WTC11 (cell line): Measurements from ENCODE around the gene STK17A. TPM values are rescaled to one million over a fixed set of nuclear protein-coding genes. Genes with fewer than 3 reads are reported as not detected.

Experiments
- ATAC-seq: fragments of 200-7000 bp; cut with Tn5 transposase; 2 replicates; pipeline ENCODE4 v1.10.0; 2021; ENCODE audit warnings: mild to moderate bottlenecking, moderate library complexity
- CTCF ChIA-PET: fragments of 300-600 bp; sonication (Branson Sonifier 250); formaldehyde crosslinking; loops from one replicate; lab custom pipeline; 2021; ENCODE audit warnings: antibody characterized with exemption; lab: Charles Lee
- POLR2A ChIA-PET: fragments of 350-600 bp; sonication (Branson Sonifier 250); formaldehyde crosslinking; loops from one replicate; lab custom pipeline; 2021; ENCODE audit warnings: antibody characterized with exemption; lab: Charles Lee
- DNase-seq: peaks from one replicate; pipeline ENCODE4 v3.0.0; 2021; ENCODE audit warnings: low spot score
- H3K27ac Mint-ChIP-seq: 2 replicates; pipeline ENCODE4 v1.8.0; 2021; ENCODE audit warnings: mixed read lengths
- H3K27me3 Mint-ChIP-seq: 2 replicates; pipeline ENCODE4 v1.8.0; 2021; ENCODE audit warnings: low read depth, mild to moderate bottlenecking, moderate library complexity, mixed read lengths
- H3K36me3 Mint-ChIP-seq: 2 replicates; pipeline ENCODE4 v1.8.0; 2021; ENCODE audit warnings: mixed read lengths
- H3K4me1 Mint-ChIP-seq: 2 replicates; pipeline ENCODE4 v1.8.0; 2022; ENCODE audit warnings: mixed read lengths
- H3K4me3 Mint-ChIP-seq: 2 replicates; pipeline ENCODE4 v1.8.0; 2021; ENCODE audit warnings: mild to moderate bottlenecking, moderate library complexity, mixed read lengths
- H3K9me3 Mint-ChIP-seq: 2 replicates; pipeline ENCODE4 v1.8.0; 2021; ENCODE audit warnings: mixed read lengths
- CREM ChIP-seq: sonication (generic); formaldehyde crosslinking; IDR thresholded peaks from 2 replicates; pipeline ENCODE4 v1.8.1; 2022; ENCODE audit warnings: mild to moderate bottlenecking, missing genetic modification reagents, moderate library complexity
- ETV6 ChIP-seq: sonication (generic); formaldehyde crosslinking; IDR thresholded peaks from 2 replicates; pipeline ENCODE4 v1.8.1; 2022; ENCODE audit warnings: mild to moderate bottlenecking, missing genetic modification reagents
- FOXK1 ChIP-seq: sonication (generic); formaldehyde crosslinking; IDR thresholded peaks from 2 replicates; pipeline ENCODE4 v1.8.0; 2022; ENCODE audit warnings: mild to moderate bottlenecking, moderate library complexity, missing genetic modification reagents
- FOXP4 ChIP-seq: sonication (generic); formaldehyde crosslinking; IDR thresholded peaks from 2 replicates; pipeline ENCODE4 v1.8.0; 2022; ENCODE audit warnings: mild to moderate bottlenecking, missing genetic modification reagents
- GABPB1 ChIP-seq: sonication (generic); formaldehyde crosslinking; IDR thresholded peaks from 2 replicates; pipeline ENCODE4 v1.8.1; 2023; ENCODE audit warnings: mild to moderate bottlenecking, missing genetic modification reagents
- GRHL2 ChIP-seq: fragments of 250-450 bp; sonication (Bioruptor Pico); IDR thresholded peaks from 2 replicates; pipeline ENCODE4 v1.8.0; 2022; ENCODE audit warnings: mild to moderate bottlenecking, moderate library complexity; ENCODE audit not compliant: insufficient replicate concordance, severe bottlenecking
- HMGA2 ChIP-seq: fragments of 250-450 bp; sonication (Bioruptor Pico); IDR thresholded peaks from 2 replicates; pipeline ENCODE4 v1.4.0; 2021; ENCODE audit warnings: mild to moderate bottlenecking, moderate library complexity
- JAZF1 ChIP-seq: fragments of 250-450 bp; sonication (Bioruptor Pico); IDR thresholded peaks from 2 replicates; pipeline ENCODE4 v1.9.0; 2021; ENCODE audit warnings: moderate library complexity, mild to moderate bottlenecking, inconsistent platforms
- MLX ChIP-seq: sonication (generic); formaldehyde crosslinking; IDR thresholded peaks from 2 replicates; pipeline ENCODE4 v1.8.1; 2023; ENCODE audit warnings: mild to moderate bottlenecking, missing genetic modification reagents, moderate library complexity
- MYBL2 ChIP-seq: sonication (generic); formaldehyde crosslinking; IDR thresholded peaks from 2 replicates; pipeline ENCODE4 v1.8.1; 2023; ENCODE audit warnings: mild to moderate bottlenecking, moderate library complexity, missing genetic modification reagents
- NFATC4 ChIP-seq: fragments of 250-450 bp; sonication (Bioruptor Pico); IDR thresholded peaks from 2 replicates; pipeline ENCODE4 v1.9.0; 2021; ENCODE audit warnings: mild to moderate bottlenecking
- SMAD4 ChIP-seq: sonication (generic); formaldehyde crosslinking; IDR thresholded peaks from 2 replicates; pipeline ENCODE4 v1.8.0; 2022; ENCODE audit warnings: mild to moderate bottlenecking, missing genetic modification reagents
- TCF7 ChIP-seq: sonication (generic); formaldehyde crosslinking; IDR thresholded peaks from 2 replicates; pipeline ENCODE4 v1.8.0; 2022; ENCODE audit warnings: mild to moderate bottlenecking, low read depth, missing genetic modification reagents, moderate library complexity
- USF2 ChIP-seq: sonication (generic); formaldehyde crosslinking; IDR thresholded peaks from 2 replicates; pipeline ENCODE4 v1.8.1; 2023; ENCODE audit warnings: mild to moderate bottlenecking, missing genetic modification reagents, moderate library complexity
- ZMAT4 ChIP-seq: fragments of 250-450 bp; sonication (Bioruptor Pico); IDR thresholded peaks from 2 replicates; pipeline ENCODE4 v1.9.0; 2021; ENCODE audit warnings: mild to moderate bottlenecking
- ZNF121 ChIP-seq: sonication (generic); formaldehyde crosslinking; IDR thresholded peaks from 2 replicates; pipeline ENCODE4 v1.8.0; 2023; ENCODE audit warnings: missing genetic modification reagents
- ZNF219 ChIP-seq: sonication (generic); formaldehyde crosslinking; IDR thresholded peaks from 2 replicates; pipeline ENCODE4 v1.8.0; 2023; ENCODE audit warnings: missing genetic modification reagents, mild to moderate bottlenecking, borderline replicate concordance
- ZNF232 ChIP-seq: sonication (generic); formaldehyde crosslinking; IDR thresholded peaks from 2 replicates; pipeline ENCODE4 v1.8.0; 2022; ENCODE audit warnings: mild to moderate bottlenecking, missing genetic modification reagents
- ZNF423 ChIP-seq: fragments of 250-450 bp; sonication (Bioruptor Pico); IDR thresholded peaks from 2 replicates; pipeline ENCODE4 v2.1.2; 2022; ENCODE audit warnings: mild to moderate bottlenecking, moderate library complexity
- ZNF512 ChIP-seq: sonication (generic); formaldehyde crosslinking; IDR thresholded peaks from 2 replicates; pipeline ENCODE4 v1.8.1; 2022; ENCODE audit warnings: missing genetic modification reagents, borderline replicate concordance
- ZNF532 ChIP-seq: fragments of 250-450 bp; sonication (Bioruptor Pico); IDR thresholded peaks from 2 replicates; pipeline ENCODE4 v1.9.0; 2021; ENCODE audit warnings: mild to moderate bottlenecking, borderline replicate concordance
- ZNF671 ChIP-seq: fragments of 250-450 bp; sonication (Bioruptor Pico); IDR thresholded peaks from 2 replicates; pipeline ENCODE4 v1.8.0; 2021; ENCODE audit warnings: mild to moderate bottlenecking
- ZSCAN18 ChIP-seq: fragments of 250-450 bp; sonication (Bioruptor Pico); IDR thresholded peaks from 2 replicates; pipeline ENCODE4 v2.1.2; 2022; ENCODE audit warnings: mild to moderate bottlenecking, moderate library complexity
- total RNA-seq: library from RNA; stranded (reverse); gene quantifications from 3 replicates; pipeline ENCODE4 v1.2.3, GENCODE V29; 2021

Gene STK17A
- total RNA-seq, 1 experiment from 2014 or later, result 17.6 TPM

GRCh38 chr7:43577485-43577951 is 5.4 kb upstream of the STK17A start:
- Mint-ChIP-seq H3K27me3 (no peaks in the 10 kb centered on the region), H3K27ac (peak overlapping the region; percentile 37; the same call in 1 of the 2 replicates), H3K4me1 (peaks cover 22% of the 10 kb centered on the region), H3K9me3 (peaks cover 22% of the 10 kb centered on the region), H3K4me3 (no peak overlapping the region), H3K36me3 (peaks cover 21% of the 10 kb centered on the region)
- POLR2A ChIA-PET, result no interaction called here
- ATAC-seq, result peak; percentile 79
- TF ChIP-seq ZNF121 (no peak), GABPB1 (CRISPR knock-in tag) (no peak), MYBL2 (CRISPR knock-in tag) (no peak)
- DNase-seq, result peak; percentile 31
- CTCF ChIA-PET, result no interaction called here

GRCh38 chr7:43583424-43584194 is 701 bp downstream of the STK17A start:
- CTCF ChIA-PET, result interaction anchor here (0.6 to 4.2 kb wide), 88 partner anchors 8 to 652 kb away, joined by 3 to 95 read pairs (median 8); partner anchors contain the start of genes BLVRA, COA1, MRPL32 and PSMA2
- POLR2A ChIA-PET, result interaction anchor here (1.0 to 1.5 kb wide), 5 partner anchors 86 to 286 kb away, joined by 5 to 7 read pairs (median 6); partner anchors contain the start of genes COA1 and MRPS24
- H3K36me3 Mint-ChIP-seq, result peaks cover 9% of the 10 kb centered on the region
- peaks cover 38% of the 10 kb centered on the region for H3K4me1 Mint-ChIP-seq
- peaks cover 10% of the 10 kb centered on the region for H3K9me3 Mint-ChIP-seq
- H3K4me3 Mint-ChIP-seq, result peak overlapping the region; percentile 85
- H3K27me3 Mint-ChIP-seq, result peaks cover 8% of the 10 kb centered on the region
- ATAC-seq (no peak), DNase-seq (peak; percentile 53)
- no peak overlapping the region for H3K27ac Mint-ChIP-seq
- TF ChIP-seq MYBL2 (CRISPR knock-in tag) (0 out of 2 replicates have a peak, but pooled peaks have one; percentile 13), HMGA2 (CRISPR knock-in tag) (no peak), TCF7 (0 out of 2 replicates have a peak, but pooled peaks have one; percentile 59), USF2 (CRISPR knock-in tag) (no peak), ETV6 (CRISPR knock-in tag) (no peak; the same call in 1 of the 2 replicates), ZNF232 (CRISPR knock-in tag) (no peak), ZNF512 (no peak), ZNF671 (CRISPR knock-in tag) (no peak), ZNF423 (no peak), ZNF532 (no peak), FOXK1 (CRISPR knock-in tag) (no peak), ZMAT4 (no peak), GRHL2 (CRISPR knock-in tag) (no peak), NFATC4 (CRISPR knock-in tag) (no peak), CREM (CRISPR knock-in tag) (no peak), ZSCAN18 (CRISPR knock-in tag) (no peak), ZNF219 (CRISPR knock-in tag) (no peak), MLX (CRISPR knock-in tag) (no peak), FOXP4 (CRISPR knock-in tag) (peak; percentile 40; the same call in 1 of the 2 replicates), SMAD4 (CRISPR knock-in tag) (no peak), JAZF1 (CRISPR knock-in tag) (no peak)
